CD14-positive monocyte (primary cell): ENCODE results near the gene SLC16A4. TPM values are rescaled to one million over a fixed set of nuclear protein-coding genes. Genes with fewer than 3 reads are reported as not detected.
A peak's percentile ranks its signal among the peaks of the same experiment; 100 is the strongest.

Experiments used
- DNase-seq, 3 donors: peaks; one replicate each; pipeline ENCODE4 v3.0.0-alpha.2; 2011 to 2022
- H2AFZ ChIP-seq: 2 replicates; pipeline ENCODE4 v1.6.0; 2012; ENCODE audit warnings: mild to moderate bottlenecking, low read depth, low read length, inconsistent platforms; ENCODE audit not compliant: insufficient read depth, poor library complexity, severe bottlenecking
- H3K27ac ChIP-seq, 2 donors: 1 replicate in 1 of 2; 2 replicates in 1 of 2; pipeline ENCODE4 v1.5.1; 2012 to 2013; ENCODE audit warnings: low read length in 2 of 2, control low read depth in 1 of 2, inconsistent platforms in 1 of 2, low read depth in 1 of 2, mild to moderate bottlenecking in 1 of 2
- H3K27me3 ChIP-seq, 2 donors: one replicate each; pipeline versions ENCODE4 v1.6.0 to v1.6.1; 2011 to 2013; ENCODE audit warnings: low read length in 2 of 2; ENCODE audit not compliant: control insufficient read depth in 2 of 2, insufficient read depth in 2 of 2
- H3K36me3 ChIP-seq, 2 donors: replicated peaks in 1 of 2; 1 replicate in 1 of 2; 2 replicates in 1 of 2; pipeline versions ENCODE4 v1.5.1 to v1.6.1; 2012 to 2013; ENCODE audit warnings: low read length in 2 of 2, control low read depth in 1 of 2, inconsistent platforms in 1 of 2, mild to moderate bottlenecking in 1 of 2; ENCODE audit not compliant: insufficient read depth in 2 of 2, control insufficient read depth in 1 of 2
- H3K4me1 ChIP-seq, 2 donors: 1 replicate in 1 of 2; 2 replicates in 1 of 2; pipeline versions ENCODE4 v1.5.1 to v1.6.1; 2012 to 2013; ENCODE audit warnings: low read length in 2 of 2, control low read depth in 1 of 2, inconsistent platforms in 1 of 2, mild to moderate bottlenecking in 1 of 2, moderate library complexity in 1 of 2; ENCODE audit not compliant: insufficient read depth in 2 of 2, control insufficient read depth in 1 of 2
- H3K4me2 ChIP-seq: replicated peaks from 2 replicates; pipeline ENCODE3; 2012; ENCODE audit warnings: low read length, moderate library complexity, mild to moderate bottlenecking; ENCODE audit not compliant: poor library complexity, severe bottlenecking; ENCODE audit errors: extremely low read depth
- H3K4me3 ChIP-seq, 3 experiments: fragments of 200-600 bp in 1 of 3; sonication (generic) in 1 of 3; replicated peaks in 1 of 3; 1 replicate in 2 of 3; 2 replicates in 1 of 3; pipeline ENCODE4 v1.5.1; 2011 to 2013; ENCODE audit warnings: low read length in 3 of 3, mild to moderate bottlenecking in 3 of 3, control low read depth in 2 of 3, low read depth in 2 of 3, inconsistent platforms in 1 of 3, moderate library complexity in 1 of 3
- H3K79me2 ChIP-seq: 2 replicates; pipeline ENCODE4 v1.6.0; 2012; ENCODE audit warnings: mild to moderate bottlenecking, control low read depth, inconsistent platforms, low read length, moderate library complexity; ENCODE audit not compliant: insufficient read depth
- H3K9ac ChIP-seq: 2 replicates; pipeline ENCODE4 v1.6.0; 2017; ENCODE audit warnings: low read length, mild to moderate bottlenecking; ENCODE audit not compliant: insufficient read depth, poor library complexity, severe bottlenecking
- H3K9me3 ChIP-seq, 2 donors: replicated peaks in 1 of 2; 1 replicate in 1 of 2; 2 replicates in 1 of 2; pipeline versions ENCODE4 v1.5.1 to v1.6.1; 2012 to 2013; ENCODE audit warnings: low read length in 2 of 2, control low read depth in 1 of 2; ENCODE audit not compliant: control insufficient read depth in 1 of 2, insufficient read depth in 1 of 2
- H4K20me1 ChIP-seq: 2 replicates; pipeline ENCODE4 v1.6.0; 2012; ENCODE audit warnings: mild to moderate bottlenecking, low read length, control low read depth, moderate library complexity; ENCODE audit not compliant: insufficient read depth
- H3K27ac Mint-ChIP-seq, 7 donors: one replicate each; pipeline ENCODE4 v1.8.0; 2020; ENCODE audit warnings: mild to moderate bottlenecking in 7 of 7, mixed read lengths in 7 of 7, moderate library complexity in 6 of 7, inconsistent platforms in 2 of 7
- H3K27me3 Mint-ChIP-seq, 3 donors: one replicate each; pipeline ENCODE4 v1.8.0; 2021 to 2022; ENCODE audit warnings: low read depth in 3 of 3, mild to moderate bottlenecking in 3 of 3, mixed read lengths in 3 of 3, moderate library complexity in 3 of 3, inconsistent platforms in 1 of 3
- H3K36me3 Mint-ChIP-seq, 2 donors: one replicate each; pipeline ENCODE4 v1.8.0; 2020; ENCODE audit warnings: mixed read lengths in 2 of 2, inconsistent platforms in 1 of 2, mild to moderate bottlenecking in 1 of 2
- H3K4me1 Mint-ChIP-seq: one replicate; pipeline ENCODE4 v1.8.0; 2020; ENCODE audit warnings: mild to moderate bottlenecking, mixed read lengths
- H3K4me3 Mint-ChIP-seq, 2 donors: one replicate each; pipeline ENCODE4 v1.8.0; 2020; ENCODE audit warnings: mild to moderate bottlenecking in 2 of 2, mixed read lengths in 2 of 2, moderate library complexity in 1 of 2
- H3K9me3 Mint-ChIP-seq, 7 donors: one replicate each; pipeline ENCODE4 v1.8.0; 2020 to 2022; ENCODE audit warnings: mixed read lengths in 7 of 7, mild to moderate bottlenecking in 6 of 7, moderate library complexity in 6 of 7, inconsistent platforms in 2 of 7
- CTCF ChIP-seq: fragments of 200-600 bp; IDR thresholded peaks from one replicate; pipeline ENCODE4 v1.8.0; 2022; ENCODE audit warnings: antibody characterized with exemption, mild to moderate bottlenecking
- WGBS: methylation state at CpG from one replicate; pipeline ENCODE4 v1.1.5; 2013; ENCODE audit warnings: missing lambda C conversion rate; ENCODE audit not compliant: insufficient coverage; 5-methylcytosine and 5-hydroxymethylcytosine counted together
- intact Hi-C, 2 donors: fragments of 100-400 bp; cut with micrococcal nuclease; formaldehyde crosslinking; loops; one replicate each; pipeline versions ENCODE4 v1.15.0 to v1.15.1; 2023
- polyA plus RNA-seq, 3 donors: library from polyadenylated mRNA; depleted of rRNA in 1 of 3; unstranded in 2 of 3; stranded (reverse) in 1 of 3; fragments of 300-500 nt in 2 of 3; fragments of >200 nt in 1 of 3; fragmentation: Illumina TruSeq in 2 of 3; gene quantifications; 1 replicate in 2 of 3; 2 replicates in 1 of 3; pipeline ENCODE4 v1.2.3, GENCODE V29; 2012 to 2021

SLC16A4 gene
- polyA plus RNA-seq, 3 donors: 0.13 to 0.26 (median 0.25) TPM

DNA sequence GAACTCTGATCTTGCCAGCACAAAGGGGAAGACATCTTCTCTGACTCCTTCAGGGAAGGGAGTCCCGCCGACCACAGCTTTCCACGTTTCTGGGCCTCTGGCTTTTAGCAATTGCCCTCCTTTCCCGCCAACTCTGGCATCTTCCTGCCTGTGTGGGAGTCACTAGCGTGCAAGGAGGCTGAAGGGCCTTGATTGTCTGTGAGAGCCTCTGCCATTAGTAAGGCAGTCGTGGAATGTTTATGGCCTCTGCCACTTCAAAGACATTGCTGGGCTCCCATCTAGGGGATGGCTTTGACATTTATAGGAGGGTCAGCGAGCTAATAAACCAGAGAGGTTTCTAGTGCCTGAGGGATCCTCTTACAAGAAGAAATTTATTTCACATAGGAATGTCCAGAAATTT lies 45.8 kb upstream of the SLC16A4 start:
- Histone ChIP-seq H3K79me2 (no peaks in the 10 kb centered on the region), H3K27ac (no peak overlapping the region), H4K20me1 (no peaks in the 10 kb centered on the region), H3K4me2 (no peak overlapping the region), H3K9ac (no peak overlapping the region), H2AFZ (no peak overlapping the region), H3K4me1 (peaks cover 23 to 31% of the 10 kb centered on the region in 2 donors), H3K9me3 (no peaks in the 10 kb centered on the region), H3K36me3 (no peaks in the 10 kb centered on the region), H3K27me3 (no peaks in the 10 kb centered on the region), H3K4me3 (no peak overlapping the region)
- no peak for TF ChIP-seq CTCF
- intact Hi-C loops: no loop called here
- H3K4me3 Mint-ChIP-seq: no peak overlapping the region
- H3K4me1 Mint-ChIP-seq: peaks cover 28% of the 10 kb centered on the region
- WGBS: 84% methylated on average over 5 of the region's 7 CpGs
- DNase-seq: no peak
- H3K27ac Mint-ChIP-seq: no peak overlapping the region
- no peaks in the 10 kb centered on the region for H3K36me3 Mint-ChIP-seq
- H3K27me3 Mint-ChIP-seq: peaks cover 0 to 5% (median 1%) of the 10 kb centered on the region in 3 donors
- H3K9me3 Mint-ChIP-seq: peaks cover 0 to 2% (median 0%) of the 10 kb centered on the region in 7 donors

DNA sequence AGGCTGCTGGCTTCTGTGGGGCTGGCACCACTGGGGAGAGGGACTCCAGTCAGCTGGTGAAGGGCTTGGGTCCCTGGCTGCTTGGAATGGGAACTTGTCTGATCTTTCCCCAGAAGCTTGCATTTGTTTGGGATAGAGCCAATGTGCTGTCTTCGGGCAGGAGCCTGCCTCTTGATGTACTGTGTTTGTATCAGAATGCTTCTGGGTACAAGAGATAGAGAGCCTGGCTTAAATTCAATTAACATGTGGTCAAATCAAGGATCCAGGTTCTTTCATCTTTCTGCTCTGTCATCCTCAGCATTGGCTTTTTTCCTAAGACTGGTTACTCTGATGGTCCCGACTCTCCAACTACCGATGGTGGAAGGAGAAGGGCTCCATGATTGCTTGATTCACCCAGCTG lies 44.1 kb upstream of the SLC16A4 start:
- no peak overlapping the region for H3K9ac ChIP-seq
- no peak overlapping the region for H3K4me3 ChIP-seq
- H3K79me2 ChIP-seq: no peaks in the 10 kb centered on the region
- Mint-ChIP-seq H3K27ac (no peak overlapping the region), H3K4me3 (no peak overlapping the region), H3K27me3 (peaks cover 0 to 2% (median 1%) of the 10 kb centered on the region in 3 donors), H3K4me1 (peaks cover 39% of the 10 kb centered on the region), H3K36me3 (no peaks in the 10 kb centered on the region), H3K9me3 (peaks cover 0 to 2% (median 0%) of the 10 kb centered on the region in 7 donors)
- no peak overlapping the region for H3K27ac ChIP-seq
- WGBS: no CpG with 5 or more reads among the region's 3 CpGs
- no peak for DNase-seq
- H3K27me3 ChIP-seq: no peaks in the 10 kb centered on the region
- H3K4me2 ChIP-seq: no peak overlapping the region
- H3K4me1 ChIP-seq: peaks cover 39 to 40% of the 10 kb centered on the region in 2 donors
- H3K9me3 ChIP-seq: no peaks in the 10 kb centered on the region
- H4K20me1 ChIP-seq: no peaks in the 10 kb centered on the region
- no peak for TF ChIP-seq CTCF
- H3K36me3 ChIP-seq: no peaks in the 10 kb centered on the region
- intact Hi-C loops: no loop called here
- peak overlapping the region; percentile 62 for H2AFZ ChIP-seq
